RWPE2 (cell line): ENCODE measurements around the gene YBX2.
A peak's percentile ranks its signal among the peaks of the same experiment; 100 is the strongest.

Source experiments
- ATAC-seq: fragments of 200-7000 bp; cut with Tn5 transposase; 3 replicates; pipeline ENCODE4 v1.9.1; 2021; ENCODE audit warnings: low read depth
- DNase-seq: peaks from one replicate; pipeline ENCODE4 v3.0.0-alpha.2; 2020; ENCODE audit warnings: low spot score
- H3K27ac ChIP-seq: fragments of 450-650 bp; 2 replicates; pipeline ENCODE4 v1.5.1; 2017; ENCODE audit warnings: mild to moderate bottlenecking; ENCODE audit not compliant: poor library complexity, severe bottlenecking
- H3K27me3 ChIP-seq: fragments of 250-450 bp; sonication (Bioruptor Pico); 2 replicates; pipeline ENCODE4 v1.5.1; 2021; ENCODE audit warnings: mild to moderate bottlenecking, moderate library complexity; ENCODE audit not compliant: insufficient read depth, poor library complexity, severe bottlenecking
- H3K36me3 ChIP-seq: fragments of 250-450 bp; sonication (Bioruptor Pico); 2 replicates; pipeline ENCODE4 v1.5.1; 2020; ENCODE audit warnings: low read depth, mild to moderate bottlenecking, moderate library complexity
- H3K4me1 ChIP-seq: fragments of 250-450 bp; sonication (Bioruptor Pico); 2 replicates; pipeline ENCODE4 v1.5.1; 2021; ENCODE audit warnings: mild to moderate bottlenecking, moderate library complexity; ENCODE audit not compliant: insufficient read depth, poor library complexity, severe bottlenecking
- H3K4me3 ChIP-seq: fragments of 250-450 bp; sonication (Bioruptor Pico); 2 replicates; pipeline ENCODE4 v1.5.1; 2021; ENCODE audit warnings: mild to moderate bottlenecking, moderate library complexity; ENCODE audit not compliant: severe bottlenecking
- H3K9me3 ChIP-seq: fragments of 250-450 bp; sonication (Bioruptor Pico); 2 replicates; pipeline ENCODE4 v1.5.1; 2021; ENCODE audit warnings: mild to moderate bottlenecking, moderate library complexity; ENCODE audit not compliant: severe bottlenecking
- CTCF ChIP-seq: fragments of 450-650 bp; IDR thresholded peaks from one replicate; pipeline ENCODE4 v1.5.1; 2017; ENCODE audit warnings: mild to moderate bottlenecking, moderate library complexity; ENCODE audit not compliant: poor library complexity, severe bottlenecking

Gene YBX2

DNA sequence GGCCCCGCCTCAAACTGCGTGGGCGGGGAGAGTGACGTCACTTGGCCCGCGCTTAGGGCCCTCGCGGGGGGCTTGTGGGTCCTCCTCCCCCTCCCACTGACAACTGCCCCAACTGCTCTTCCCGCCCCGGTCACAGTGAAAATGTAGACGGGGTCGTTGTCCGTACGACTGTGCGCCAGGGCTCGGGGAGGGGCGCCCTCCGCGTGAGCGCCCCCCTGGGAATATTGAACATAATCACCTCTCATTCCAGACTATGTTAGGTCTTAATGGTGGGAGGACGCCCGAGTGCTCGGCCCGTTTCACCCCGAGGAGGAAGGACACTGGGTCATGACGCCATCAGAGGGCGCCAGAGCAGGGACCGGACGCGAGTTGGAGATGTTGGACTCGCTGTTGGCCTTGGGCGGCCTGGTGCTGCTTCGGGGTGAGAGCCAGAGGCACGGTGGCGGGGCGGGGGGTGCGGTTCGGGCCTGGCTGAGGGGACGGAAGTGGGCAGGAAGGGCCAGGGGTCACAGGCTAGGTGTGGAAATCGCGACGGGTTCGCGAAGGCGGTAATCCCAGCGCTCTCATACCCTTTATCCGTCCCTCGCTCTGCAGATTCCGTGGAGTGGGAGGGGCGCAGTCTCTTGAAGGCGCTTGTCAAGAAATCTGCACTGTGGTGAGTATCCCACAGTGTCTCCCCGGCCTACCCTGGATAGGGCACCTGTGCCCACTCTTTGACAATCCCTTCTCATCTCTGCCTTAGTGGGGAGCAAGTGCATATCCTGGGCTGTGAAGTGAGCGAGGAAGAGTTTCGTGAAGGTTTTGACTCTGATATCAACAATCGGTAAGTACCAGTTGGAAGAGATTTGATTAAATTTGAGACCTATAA lies 42.0 kb downstream of the YBX2 start, which contains the start of gene ELP5:
ELP5 (plus strand) TSS at position 40 of the 868 bp plus-strand sequence; CDS start at position 376, 336 bp downstream.
- DNase-seq (peak; percentile 92), ATAC-seq (peak; percentile 66)
- Histone ChIP-seq H3K9me3 (no peaks in the 10 kb centered on the region), H3K4me1 (no peaks in the 10 kb centered on the region), H3K36me3 (peaks cover 35% of the 10 kb centered on the region), H3K27ac (peak within 1 kb of the TSS; percentile 70), H3K27me3 (no peaks in the 10 kb centered on the region), H3K4me3 (peak within 1 kb of the TSS; percentile 62)
- TF ChIP-seq CTCF, result peak; percentile 47

GRCh38 chr17:7251661-7252175 lies 42.7 kb downstream of the YBX2 start, which contains the start of gene CTDNEP1:
Gene CTDNEP1, minus strand, starts transcription at chr17:7251734. Its CDS starts 438 bp downstream, at chr17:7251296.
- no peak for TF ChIP-seq CTCF
- Histone ChIP-seq H3K36me3 (peaks cover 32% of the 10 kb centered on the region), H3K27me3 (no peaks in the 10 kb centered on the region), H3K9me3 (no peaks in the 10 kb centered on the region), H3K4me1 (no peaks in the 10 kb centered on the region), H3K4me3 (peak within 1 kb of the TSS; percentile 62), H3K27ac (peak within 1 kb of the TSS; percentile 70)
- ATAC-seq (peak; percentile 87), DNase-seq (peak; percentile 97)

- Histone ChIP-seq H3K4me1 (no peaks in the 10 kb centered on the region), H3K4me3 (peak overlapping the region; percentile 62), H3K9me3 (no peaks in the 10 kb centered on the region), H3K36me3 (peaks cover 34% of the 10 kb centered on the region), H3K27ac (peak overlapping the region; percentile 70), H3K27me3 (no peaks in the 10 kb centered on the region)
- DNase-seq (no peak), ATAC-seq (peak; percentile 3; the same call in 2 of the 3 replicates)
- TF ChIP-seq CTCF, result no peak
Observed at GRCh38 chr17:7250695-7251627, 43.5 kb downstream of the YBX2 start.

- DNase-seq (no peak), ATAC-seq (no peak)
- Histone ChIP-seq H3K9me3 (no peaks in the 10 kb centered on the region), H3K36me3 (peaks cover 35% of the 10 kb centered on the region), H3K27me3 (no peaks in the 10 kb centered on the region), H3K27ac (no peak overlapping the region), H3K4me3 (no peak overlapping the region), H3K4me1 (no peaks in the 10 kb centered on the region)
- TF ChIP-seq CTCF, result no peak
Observed at GRCh38 chr17:7249830-7250229, 44.6 kb downstream of the YBX2 start.
